GM18951 (cell line): Measurements from ENCODE around the gene MEIG1.
"Not testable (repeated sequence)": the region's sequence is repeated elsewhere in the genome, so short reads cannot be mapped to it uniquely, and the experiment has no call there.

ENCODE experiments used
- POLR2A ChIP-seq: IDR thresholded peaks from 4 replicates; pipeline ENCODE4 v1.6.1; 2011; ENCODE audit warnings: mild to moderate bottlenecking; ENCODE audit not compliant: insufficient read length, insufficient read depth; ENCODE audit errors: extremely low read depth
- in situ Hi-C: fragments of 300-500 bp; cut with MboI; formaldehyde crosslinking; loops from one replicate; pipeline ENCODE4 v1.12.0; 2022; ENCODE audit warnings: low sequenced_read_pairs, mixed read lengths, inconsistent platforms; ENCODE audit not compliant: unreplicated experiment

Gene MEIG1

DNA sequence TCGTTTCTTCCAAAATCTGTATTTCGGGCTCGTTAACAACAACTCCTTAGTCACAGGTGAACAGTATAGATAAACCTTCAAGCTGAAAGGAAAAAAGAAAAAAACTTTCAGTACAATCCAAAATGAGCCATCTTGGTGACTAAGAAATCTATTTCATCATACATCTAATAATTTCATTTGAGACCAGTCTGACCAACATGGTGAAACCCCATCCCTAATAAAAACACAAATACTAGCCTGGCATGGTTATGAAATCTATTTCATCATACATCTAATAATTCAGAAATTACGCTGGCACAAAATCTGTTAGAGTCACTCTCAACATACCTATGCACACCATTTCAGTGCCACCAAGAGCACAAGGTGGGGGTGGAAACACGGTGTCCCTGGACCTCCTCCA, 14.1 kb upstream of the MEIG1 start:
- no peak for TF ChIP-seq POLR2A
- in situ Hi-C loops: no loop called here

DNA sequence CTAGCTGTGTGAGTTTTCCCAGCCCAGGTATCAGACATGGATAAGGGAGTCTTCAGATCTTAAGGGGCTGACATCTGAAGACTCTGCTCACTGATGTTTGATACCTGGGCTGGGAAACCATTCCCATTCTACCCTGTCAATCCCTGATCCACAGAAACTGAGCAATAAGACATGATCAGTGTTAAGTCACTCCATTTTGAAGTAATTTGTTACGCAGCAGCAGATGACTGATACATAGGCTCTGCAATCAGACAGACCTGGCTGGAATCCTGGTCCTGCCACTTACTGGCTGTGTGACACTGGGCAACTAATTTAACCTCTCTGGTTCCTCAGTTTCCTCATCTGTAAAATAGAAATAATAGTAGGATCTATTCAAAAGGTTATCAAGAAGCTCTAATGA, 11.9 kb upstream of the MEIG1 start:
- in situ Hi-C loops: no loop called here
- TF ChIP-seq POLR2A: no peak

DNA sequence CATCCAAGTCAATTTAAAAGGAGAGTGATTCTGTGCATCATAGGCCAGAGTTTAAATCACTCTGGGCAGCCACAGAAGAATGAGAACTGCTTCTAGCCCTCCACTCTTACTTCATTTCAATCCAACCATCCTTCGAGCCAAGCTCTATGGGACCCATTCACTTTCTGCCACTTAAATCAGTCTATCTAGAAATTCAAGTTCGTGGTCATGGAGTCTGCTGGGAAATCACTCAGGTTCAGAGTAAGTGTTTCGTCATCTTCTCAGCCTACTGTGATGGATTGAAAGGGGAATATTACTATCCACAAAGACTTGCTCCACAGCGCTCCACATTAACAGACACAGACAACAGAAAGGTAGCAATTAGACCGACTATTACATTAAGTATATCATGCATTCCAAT, 9.9 kb upstream of the MEIG1 start:
- TF ChIP-seq POLR2A: no peak
- in situ Hi-C loops: no loop called here

DNA sequence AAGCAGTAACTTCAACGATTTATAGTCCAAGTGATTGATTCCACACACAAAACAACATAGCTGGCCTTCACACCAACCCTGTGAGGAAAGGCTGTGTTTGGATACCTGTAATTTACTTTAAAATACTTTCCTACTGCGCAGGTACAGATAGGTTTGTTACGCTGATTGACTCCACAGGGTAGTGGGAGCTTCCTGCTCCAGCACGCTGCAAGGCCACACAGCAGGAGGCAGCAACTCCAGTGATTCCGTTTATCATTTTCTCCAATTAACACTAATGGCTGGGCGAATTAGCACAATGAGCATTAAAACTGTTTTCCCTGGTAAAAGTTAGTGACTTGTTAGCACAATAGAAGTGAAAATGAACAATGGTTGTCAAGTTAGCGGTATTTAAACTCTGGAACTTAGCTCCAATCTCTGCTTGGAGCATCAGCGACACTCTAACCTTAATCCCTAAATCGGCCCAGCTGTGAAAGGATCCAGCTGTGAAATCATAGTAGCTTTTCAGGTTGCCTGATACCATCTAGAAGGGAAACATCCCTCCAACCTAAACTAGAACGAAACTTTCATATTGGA, 6.3 kb upstream of the MEIG1 start:
- in situ Hi-C loops: no loop called here
- TF ChIP-seq POLR2A: no peak

DNA sequence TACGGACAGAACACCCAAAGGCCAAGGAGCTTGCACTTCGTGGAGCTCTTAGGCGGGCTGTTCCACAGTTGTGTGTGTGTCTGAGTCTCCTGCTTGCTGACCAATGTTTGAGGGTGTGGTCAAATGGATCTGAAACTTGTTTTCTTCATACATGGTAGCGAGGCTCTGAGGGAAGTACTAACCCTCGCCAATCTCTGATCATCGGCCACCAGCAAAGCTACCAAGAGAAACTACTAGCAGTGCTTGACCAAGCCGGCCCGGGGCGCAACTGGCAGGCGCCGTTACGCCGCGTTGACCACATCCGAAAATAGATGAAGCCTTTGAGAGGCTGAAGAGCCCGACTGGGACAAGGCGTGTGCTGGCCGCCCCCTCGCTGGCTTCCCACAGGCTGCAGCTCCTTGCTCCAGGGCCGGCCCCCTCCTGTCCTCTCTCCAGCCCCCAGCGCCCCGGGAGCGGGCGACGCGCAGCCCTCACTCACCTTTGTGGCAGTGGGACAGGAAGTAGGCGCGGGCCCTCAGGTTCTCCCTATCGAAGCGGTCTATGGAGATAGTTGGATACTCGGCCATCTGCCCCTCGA, 5.7 kb upstream of the MEIG1 start:
- no peak for TF ChIP-seq POLR2A
- in situ Hi-C loops: no loop called here

DNA sequence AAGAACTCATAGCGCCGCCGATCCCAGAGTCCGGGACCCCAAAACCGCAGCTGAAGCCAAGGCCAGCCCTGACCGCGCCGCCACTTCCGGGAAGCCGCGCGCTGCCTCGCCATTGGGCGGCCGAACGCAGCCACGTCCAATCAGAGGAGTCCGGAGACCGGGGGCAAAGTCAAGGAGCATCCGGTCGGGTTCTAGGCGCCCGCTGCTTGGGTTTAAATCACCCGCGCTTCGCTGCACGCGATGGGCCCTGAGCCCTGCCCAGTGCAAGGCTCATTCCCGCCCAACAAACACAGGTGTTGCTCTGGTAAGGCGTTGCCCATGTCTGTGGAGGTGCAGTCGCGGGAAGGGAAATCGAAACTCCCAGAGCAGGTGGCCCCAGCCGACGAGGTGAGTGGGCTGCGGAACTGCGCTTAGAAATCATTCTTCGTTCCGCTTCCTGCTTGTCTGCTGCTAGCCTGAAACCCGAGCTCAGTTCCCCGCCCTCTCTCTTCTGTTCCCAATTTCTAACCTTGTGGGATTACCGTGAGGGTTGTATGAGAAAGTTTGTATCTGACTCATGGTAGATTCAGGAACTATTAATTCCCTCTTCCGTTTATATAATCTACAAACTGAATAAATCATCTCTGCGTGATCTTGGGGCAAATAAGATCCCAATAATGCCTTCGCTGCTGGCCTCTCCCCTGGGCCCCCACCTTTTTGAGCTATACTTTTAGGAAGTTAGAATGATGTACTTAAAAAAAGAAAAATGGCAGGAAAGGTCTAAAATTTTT, 5.0 kb upstream of the MEIG1 start, which contains the start of gene DCLRE1C:
Gene DCLRE1C (minus strand): TSS at position 96 of the 770 bp plus-strand sequence. CDS start 86 bp downstream, at position 10.
- peak; percentile 65 for TF ChIP-seq POLR2A
- in situ Hi-C loops: no loop called here

DNA sequence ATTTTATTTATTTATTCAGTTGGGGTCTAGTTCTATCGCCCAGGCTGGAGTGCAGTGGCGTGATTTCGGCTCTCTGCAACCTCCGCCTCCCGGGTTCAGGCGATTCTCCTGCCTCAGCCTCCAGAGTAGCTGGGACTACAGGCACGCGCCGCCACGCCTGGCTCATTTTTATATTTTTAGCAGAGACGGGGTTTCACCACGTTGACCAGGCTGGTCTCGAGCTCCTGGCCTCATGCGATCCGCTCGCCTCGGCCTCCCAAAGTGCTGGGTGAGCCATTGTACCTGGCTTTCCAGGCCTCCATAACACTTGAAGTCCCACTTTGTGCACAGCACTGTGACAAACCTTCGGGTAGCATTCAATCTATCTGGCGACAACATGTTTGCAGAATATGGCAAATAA, 4.3 kb upstream of the MEIG1 start:
- no peak for TF ChIP-seq POLR2A
- in situ Hi-C loops: no loop called here

DNA sequence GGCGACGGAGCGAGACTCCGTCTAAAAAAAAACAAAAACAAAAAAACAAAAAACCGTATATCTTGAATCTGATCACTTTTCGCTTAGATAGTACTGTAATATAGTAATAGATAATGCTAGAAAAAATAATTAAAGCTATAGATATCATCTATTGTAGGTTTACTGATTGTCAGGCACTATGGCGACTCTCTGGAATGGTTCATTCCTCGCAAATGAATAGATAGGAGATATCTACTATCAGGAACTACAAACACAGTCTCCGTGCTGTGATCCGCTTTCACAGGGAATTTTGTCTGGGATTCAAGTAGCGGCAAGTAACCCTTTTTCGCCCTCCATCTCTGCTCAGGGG, 342 bp upstream of the MEIG1 start:
- no peak for TF ChIP-seq POLR2A
- in situ Hi-C loops: no loop called here

DNA sequence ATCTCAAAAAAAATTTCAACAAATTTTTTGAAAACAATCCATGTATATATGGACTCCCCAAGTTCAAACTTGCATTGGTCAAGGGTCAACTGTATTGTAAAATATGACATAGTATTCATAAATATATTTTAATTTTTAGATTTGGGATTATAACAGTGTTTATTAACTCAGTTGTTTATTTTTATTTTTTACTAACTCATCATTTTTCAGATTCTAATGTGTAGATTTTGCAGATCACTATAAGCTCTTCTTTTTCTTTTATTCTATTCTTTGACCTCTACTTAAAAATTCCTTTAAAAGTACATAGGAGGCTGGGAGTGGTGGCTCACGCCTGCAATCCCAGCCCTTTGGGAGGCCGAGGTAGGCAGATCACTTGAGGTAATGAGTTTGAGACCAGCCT, 8.7 kb downstream of the MEIG1 start:
- in situ Hi-C loops: no loop called here
- TF ChIP-seq POLR2A: no peak

DNA sequence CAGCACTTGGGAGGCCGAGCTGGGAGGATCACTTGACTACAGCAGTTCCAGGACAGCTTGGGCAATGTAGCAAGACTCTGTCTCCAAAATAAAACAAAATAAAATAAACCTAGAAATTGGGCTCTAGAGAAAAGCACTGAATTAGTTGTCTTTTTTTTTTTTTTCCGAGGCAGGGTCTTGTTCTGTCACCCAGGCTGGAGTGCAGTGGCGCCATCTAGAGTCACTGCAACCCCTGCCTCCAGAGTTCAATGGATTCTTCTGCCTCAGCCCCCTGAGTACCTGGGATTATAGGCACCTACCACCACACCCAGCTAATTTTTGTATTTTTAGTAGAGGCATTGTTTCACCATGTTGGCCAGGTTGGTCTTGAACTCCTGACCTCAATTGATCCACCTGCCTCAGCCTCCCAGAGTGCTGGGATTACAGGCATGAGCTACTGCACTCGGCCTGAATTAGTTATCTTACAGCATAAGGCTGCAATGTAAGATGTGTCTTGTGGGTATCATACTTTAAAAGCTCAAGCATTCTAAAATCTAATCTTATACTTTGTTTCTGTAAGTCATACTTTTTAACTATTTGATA, 12.8 kb downstream of the MEIG1 start:
- no peak for TF ChIP-seq POLR2A
- in situ Hi-C loops: no loop called here

DNA sequence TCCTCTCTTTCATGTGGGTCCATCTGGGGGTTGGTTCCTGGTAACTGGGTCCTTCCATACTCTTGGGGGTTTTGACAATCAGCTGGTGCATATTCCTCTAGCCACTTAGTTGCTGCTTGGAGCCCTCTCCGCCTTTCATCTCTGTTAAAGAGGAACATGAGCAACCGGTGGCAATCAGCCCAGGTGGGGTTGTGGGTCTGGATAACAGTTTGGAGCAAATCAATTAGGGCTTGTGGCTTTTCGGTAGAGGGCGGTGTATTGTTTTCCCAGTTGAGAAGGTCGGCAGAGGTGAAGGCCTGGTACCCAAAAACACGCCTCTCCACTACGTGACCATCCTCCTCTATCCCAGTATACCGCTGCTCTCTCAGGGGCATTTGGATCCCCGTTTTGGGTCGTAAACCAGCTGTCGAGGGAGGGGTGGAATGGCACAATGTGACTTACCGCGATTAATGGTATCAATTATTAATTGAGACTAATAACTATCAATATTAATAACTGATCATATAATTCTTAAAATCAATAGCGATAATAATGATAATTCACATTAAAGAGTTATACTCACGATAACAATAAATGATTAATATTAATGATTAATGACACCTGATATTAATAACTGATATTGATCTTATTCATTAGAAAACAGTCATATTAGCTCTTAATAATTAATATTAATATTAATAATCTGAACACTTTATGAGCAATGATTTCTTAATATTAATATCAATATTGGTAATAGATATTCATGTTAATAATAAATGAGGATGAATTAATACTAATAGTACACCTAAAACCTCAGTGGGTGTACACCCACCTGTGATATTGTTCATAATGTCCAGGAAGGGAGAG, 15.2 kb downstream of the MEIG1 start:
- in situ Hi-C loops: not testable (repeated sequence)

DNA sequence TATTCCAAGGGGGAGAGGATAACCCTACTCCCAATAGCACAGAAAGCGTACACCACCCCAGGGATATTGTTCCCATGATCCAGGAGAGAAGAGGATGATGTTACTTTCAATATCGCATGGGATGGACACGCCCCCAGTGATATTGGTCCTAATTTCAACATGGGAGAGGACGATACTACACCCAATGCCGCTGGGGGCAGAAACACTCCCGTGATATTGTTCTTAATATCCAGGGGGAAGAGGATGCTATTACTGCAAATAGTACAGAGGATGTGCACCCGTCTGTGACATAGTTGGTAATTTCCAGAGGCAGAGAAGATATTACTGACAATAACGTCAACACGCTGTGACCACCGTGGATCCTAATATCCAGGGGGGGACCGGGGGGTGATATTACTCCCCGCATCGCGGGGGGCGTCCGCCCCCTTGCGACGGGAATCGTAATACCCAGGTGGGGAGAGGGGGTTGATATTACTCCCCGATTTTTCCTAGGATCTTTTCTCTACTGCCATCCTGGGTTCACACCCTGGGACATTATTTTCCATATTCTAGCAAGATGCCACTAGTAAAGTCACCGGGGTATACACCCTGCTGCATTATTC, 16.6 kb downstream of the MEIG1 start:
- no peak for TF ChIP-seq POLR2A
- in situ Hi-C loops: no loop called here

DNA sequence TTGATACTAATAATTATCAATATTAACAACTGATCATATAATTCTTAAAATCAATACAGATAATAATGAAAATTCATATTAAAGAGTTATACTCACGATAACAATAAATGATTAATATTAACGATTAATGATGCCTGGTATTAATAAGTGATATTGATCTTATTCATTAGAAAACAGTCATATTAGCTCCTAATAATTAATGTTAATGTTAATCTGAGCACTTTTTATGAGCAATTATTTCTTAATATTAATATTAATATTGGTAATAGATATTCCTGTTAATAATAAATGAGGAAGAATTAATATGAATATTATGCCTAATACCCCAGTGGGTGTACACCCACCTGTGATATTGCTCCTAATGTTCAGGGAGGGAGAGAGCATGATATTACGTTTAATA, 23.6 kb downstream of the MEIG1 start:
- in situ Hi-C loops: no loop called here
- no peak for TF ChIP-seq POLR2A

DNA sequence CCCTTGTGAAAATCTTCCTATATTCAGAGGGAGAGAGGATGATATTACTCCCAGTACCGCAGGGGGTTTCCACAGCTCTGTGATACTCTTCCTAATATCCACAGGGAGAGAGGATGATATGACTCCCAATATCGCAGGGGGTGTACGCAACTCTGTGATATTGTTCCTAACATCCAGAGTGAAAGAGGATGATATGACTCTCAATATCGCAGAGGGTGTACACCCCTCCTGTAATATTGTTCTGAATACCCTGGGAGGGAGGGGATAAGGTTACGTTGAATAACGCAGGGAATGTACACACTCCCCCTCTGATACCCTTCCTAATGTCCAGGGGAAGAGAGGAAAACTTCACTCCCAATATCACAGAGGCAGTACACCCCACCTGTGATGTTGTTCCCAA, 30.4 kb downstream of the MEIG1 start:
- in situ Hi-C loops: not testable (repeated sequence)

DNA sequence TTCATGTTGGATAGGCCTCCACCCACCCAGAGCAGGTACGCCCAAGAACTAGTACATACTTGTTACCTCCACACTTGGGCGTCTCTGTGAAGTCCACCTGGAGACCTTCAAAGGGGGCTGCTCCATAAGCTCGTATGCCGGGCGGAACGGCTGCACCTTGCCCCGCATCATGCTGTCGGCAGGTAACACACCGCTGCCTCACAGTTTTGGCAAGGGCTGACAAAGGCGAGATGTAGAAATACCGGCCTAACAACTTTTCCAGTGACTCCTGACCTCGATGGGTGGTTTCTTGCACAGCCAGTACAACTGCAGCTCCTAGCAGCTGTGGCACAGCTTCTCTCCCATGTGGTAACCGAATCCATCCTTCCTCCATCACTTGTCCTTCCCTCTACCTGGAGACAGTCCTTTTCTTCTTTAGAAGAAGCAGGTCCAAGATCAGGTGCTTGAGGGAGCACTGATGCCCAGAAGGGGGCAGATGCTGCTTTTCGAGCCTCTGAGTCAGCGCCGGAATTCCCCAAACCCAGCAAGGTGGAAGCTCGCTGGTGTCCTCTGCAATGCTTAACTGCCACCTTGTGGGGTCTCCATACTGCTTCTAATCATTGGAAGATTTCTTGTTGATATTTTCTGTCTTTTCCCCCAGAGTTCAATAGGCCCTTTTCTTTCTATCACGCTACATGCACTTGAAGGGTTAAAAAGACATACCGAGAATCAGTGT, 32.0 kb downstream of the MEIG1 start:
- in situ Hi-C loops: not testable (repeated sequence)

DNA sequence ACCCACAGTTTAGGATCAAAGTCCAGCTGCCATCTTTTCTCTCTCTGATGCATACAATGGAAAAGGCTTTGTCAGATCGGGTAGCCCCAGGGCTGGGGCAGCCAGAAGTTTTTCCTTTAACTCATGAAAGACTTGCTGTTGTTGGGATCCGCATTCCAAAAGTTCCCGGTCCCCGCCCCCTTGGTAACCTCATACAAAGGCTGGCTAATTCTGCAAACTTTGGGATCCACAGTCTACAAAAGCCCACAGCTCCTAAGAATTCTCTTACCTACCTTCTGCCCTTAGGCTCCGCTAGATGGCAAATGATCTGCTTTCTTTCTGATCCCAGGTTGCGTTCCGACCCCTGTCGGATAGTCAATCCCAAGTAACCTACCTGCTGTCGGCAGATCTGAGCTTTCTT, 33.1 kb downstream of the MEIG1 start:
- in situ Hi-C loops: not testable (repeated sequence)
